Measurements from ENCODE around the gene DTX3. TPM values are rescaled to one million over a fixed set of nuclear protein-coding genes. Genes with fewer than 3 reads are reported as not detected.

The DTX3 gene
- total and polyA plus RNA-seq, 2 of the 13 experiments (the other 11 are each of a cell fraction or from before 2014, with no cell fraction given): 9.0 to 27.2 TPM

DNA sequence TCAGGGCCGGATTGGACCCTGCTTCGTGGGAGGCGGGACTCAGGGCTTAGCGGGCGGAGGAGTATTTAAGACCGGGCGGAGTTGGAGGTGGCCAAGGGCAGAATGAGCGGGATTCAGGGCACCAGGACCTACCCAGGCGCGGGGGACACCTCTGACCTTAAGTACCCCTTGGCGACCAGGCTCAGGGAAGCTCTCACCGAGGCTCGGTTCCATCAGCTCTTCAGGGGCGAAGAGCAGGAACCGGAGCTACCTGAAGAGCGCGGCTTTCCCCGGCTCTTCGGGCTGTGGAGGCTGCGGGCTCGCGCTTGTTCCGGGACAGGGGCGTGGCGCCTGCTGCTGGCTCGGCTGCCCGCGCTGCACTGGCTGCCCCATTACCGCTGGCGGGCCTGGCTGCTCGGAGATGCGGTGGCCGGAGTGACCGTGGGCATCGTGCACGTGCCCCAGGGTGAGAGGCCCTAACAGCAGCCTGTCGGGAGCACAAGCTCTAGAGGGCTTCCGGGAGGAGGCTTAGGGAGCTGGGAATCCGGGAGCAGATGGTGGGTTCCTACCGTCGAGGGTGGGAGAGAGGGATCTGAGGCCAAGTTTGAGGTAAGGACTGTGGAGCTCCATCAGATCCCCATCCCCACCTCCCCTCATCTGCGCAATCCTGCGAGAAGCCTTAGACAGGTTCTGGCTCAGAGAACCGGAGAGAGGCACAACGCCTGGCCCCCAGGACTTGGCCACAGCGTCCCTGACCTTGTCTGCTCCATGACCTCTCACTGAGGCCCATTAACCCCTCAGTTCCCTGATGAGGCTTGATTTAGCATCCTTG, 15.0 kb downstream of the DTX3 start (continued):
- TF ChIP-seq, protein P1, sequence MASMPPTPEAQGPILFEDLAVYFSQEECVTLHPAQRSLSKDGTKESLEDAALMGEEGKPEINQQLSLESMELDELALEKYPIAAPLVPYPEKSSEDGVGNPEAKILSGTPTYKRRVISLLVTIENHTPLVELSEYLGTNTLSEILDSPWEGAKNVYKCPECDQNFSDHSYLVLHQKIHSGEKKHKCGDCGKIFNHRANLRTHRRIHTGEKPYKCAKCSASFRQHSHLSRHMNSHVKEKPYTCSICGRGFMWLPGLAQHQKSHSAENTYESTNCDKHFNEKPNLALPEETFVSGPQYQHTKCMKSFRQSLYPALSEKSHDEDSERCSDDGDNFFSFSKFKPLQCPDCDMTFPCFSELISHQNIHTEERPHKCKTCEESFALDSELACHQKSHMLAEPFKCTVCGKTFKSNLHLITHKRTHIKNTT (CRISPR knock-in tag; IDR thresholded peaks at IDR 0.05): no peak
- TF ChIP-seq HNF4G (IDR thresholded peaks at IDR 0.05; ENCODE audit: borderline replicate concordance, low read depth, low read length) (no peak), HNF4G (CRISPR knock-in tag; IDR thresholded peaks at IDR 0.05; ENCODE audit: borderline replicate concordance, low read depth) (0 out of 2 replicates have a peak, but pooled peaks have one; percentile 33), RARA (CRISPR knock-in tag; IDR thresholded peaks at IDR 0.05) (no peak), ZNF572 (CRISPR knock-in tag; IDR thresholded peaks at IDR 0.05) (no peak), ZNF615 (CRISPR knock-in tag; IDR thresholded peaks at IDR 0.05; ENCODE audit: borderline replicate concordance) (no peak), ZBTB7B (CRISPR knock-in tag; IDR thresholded peaks at IDR 0.05) (0 out of 2 replicates have a peak, but pooled peaks have one; percentile 34), ZNF326 (CRISPR knock-in tag; IDR thresholded peaks at IDR 0.05; ENCODE audit: borderline replicate concordance) (no peak), GFI1 (CRISPR knock-in tag; IDR thresholded peaks at IDR 0.05; ENCODE audit: borderline replicate concordance) (no peak), TSC22D2 (CRISPR knock-in tag; IDR thresholded peaks at IDR 0.05; ENCODE audit: borderline replicate concordance) (no peak), ZNF605 (CRISPR knock-in tag; IDR thresholded peaks at IDR 0.05) (0 out of 2 replicates have a peak, but pooled peaks have one; percentile 59), ARID2 (CRISPR knock-in tag; IDR thresholded peaks at IDR 0.05; ENCODE audit: borderline replicate concordance) (no peak), KDM6A (CRISPR knock-in tag; IDR thresholded peaks at IDR 0.05; ENCODE audit: low read depth) (no peak), TBX3 (IDR thresholded peaks at IDR 0.05; ENCODE audit: borderline replicate concordance) (no peak), ZNF746 (CRISPR knock-in tag; IDR thresholded peaks at IDR 0.05) (no peak)
- TF ChIP-seq, protein P2, sequence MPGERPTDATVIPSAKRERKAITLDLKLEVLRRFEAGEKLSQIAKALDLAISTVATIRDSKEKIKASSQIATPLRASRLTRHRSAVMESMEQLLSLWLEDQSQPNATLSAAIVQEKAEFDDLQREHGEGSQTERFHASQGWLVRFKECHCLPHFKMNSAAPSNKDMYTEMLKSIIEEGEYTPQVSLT (CRISPR knock-in tag; IDR thresholded peaks at IDR 0.05; ENCODE audit: borderline replicate concordance, low read depth): no peak
- TF ChIP-seq, protein P3, sequence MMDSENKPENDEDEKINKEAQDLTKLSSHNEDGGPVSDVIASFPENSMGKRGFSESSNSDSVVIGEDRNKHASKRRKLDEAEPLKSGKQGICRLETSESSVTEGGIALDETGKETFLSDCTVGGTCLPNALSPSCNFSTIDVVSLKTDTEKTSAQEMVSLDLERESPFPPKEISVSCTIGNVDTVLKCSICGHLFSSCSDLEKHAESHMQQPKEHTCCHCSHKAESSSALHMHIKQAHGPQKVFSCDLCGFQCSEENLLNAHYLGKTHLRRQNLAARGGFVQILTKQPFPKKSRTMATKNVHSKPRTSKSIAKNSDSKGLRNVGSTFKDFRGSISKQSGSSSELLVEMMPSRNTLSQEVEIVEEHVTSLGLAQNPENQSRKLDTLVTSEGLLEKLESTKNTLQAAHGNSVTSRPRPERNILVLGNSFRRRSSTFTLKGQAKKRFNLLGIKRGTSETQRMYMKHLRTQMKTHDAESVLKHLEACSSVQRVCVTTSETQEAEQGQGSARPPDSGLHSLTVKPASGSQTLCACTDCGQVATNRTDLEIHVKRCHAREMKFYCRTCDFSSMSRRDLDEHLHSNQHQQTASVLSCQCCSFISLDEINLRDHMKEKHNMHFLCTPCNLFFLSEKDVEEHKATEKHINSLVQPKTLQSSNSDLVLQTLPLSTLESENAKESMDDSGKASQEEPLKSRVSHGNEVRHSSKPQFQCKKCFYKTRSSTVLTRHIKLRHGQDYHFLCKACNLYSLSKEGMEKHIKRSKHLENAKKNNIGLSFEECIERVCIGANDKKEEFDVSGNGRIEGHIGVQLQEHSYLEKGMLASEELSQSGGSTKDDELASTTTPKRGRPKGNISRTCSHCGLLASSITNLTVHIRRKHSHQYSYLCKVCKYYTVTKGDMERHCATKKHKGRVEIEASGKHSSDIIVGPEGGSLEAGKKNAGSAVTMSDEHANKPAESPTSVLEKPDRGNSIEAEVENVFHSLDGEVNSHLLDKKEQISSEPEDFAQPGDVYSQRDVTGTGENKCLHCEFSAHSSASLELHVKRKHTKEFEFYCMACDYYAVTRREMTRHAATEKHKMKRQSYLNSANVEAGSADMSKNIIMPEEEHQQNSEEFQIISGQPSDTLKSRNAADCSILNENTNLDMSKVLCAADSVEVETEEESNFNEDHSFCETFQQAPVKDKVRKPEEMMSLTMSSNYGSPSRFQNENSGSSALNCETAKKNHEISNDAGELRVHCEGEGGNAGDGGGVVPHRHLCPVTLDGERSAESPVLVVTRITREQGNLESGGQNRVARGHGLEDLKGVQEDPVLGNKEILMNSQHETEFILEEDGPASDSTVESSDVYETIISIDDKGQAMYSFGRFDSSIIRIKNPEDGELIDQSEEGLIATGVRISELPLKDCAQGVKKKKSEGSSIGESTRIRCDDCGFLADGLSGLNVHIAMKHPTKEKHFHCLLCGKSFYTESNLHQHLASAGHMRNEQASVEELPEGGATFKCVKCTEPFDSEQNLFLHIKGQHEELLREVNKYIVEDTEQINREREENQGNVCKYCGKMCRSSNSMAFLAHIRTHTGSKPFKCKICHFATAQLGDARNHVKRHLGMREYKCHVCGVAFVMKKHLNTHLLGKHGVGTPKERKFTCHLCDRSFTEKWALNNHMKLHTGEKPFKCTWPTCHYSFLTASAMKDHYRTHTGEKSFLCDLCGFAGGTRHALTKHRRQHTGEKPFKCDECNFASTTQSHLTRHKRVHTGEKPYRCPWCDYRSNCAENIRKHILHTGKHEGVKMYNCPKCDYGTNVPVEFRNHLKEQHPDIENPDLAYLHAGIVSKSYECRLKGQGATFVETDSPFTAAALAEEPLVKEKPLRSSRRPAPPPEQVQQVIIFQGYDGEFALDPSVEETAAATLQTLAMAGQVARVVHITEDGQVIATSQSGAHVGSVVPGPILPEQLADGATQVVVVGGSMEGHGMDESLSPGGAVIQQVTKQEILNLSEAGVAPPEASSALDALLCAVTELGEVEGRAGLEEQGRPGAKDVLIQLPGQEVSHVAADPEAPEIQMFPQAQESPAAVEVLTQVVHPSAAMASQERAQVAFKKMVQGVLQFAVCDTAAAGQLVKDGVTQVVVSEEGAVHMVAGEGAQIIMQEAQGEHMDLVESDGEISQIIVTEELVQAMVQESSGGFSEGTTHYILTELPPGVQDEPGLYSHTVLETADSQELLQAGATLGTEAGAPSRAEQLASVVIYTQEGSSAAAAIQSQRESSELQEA (CRISPR knock-in tag; IDR thresholded peaks at IDR 0.05; ENCODE audit: not compliant biosample characterization): no peak
- TF ChIP-seq, protein P4, sequence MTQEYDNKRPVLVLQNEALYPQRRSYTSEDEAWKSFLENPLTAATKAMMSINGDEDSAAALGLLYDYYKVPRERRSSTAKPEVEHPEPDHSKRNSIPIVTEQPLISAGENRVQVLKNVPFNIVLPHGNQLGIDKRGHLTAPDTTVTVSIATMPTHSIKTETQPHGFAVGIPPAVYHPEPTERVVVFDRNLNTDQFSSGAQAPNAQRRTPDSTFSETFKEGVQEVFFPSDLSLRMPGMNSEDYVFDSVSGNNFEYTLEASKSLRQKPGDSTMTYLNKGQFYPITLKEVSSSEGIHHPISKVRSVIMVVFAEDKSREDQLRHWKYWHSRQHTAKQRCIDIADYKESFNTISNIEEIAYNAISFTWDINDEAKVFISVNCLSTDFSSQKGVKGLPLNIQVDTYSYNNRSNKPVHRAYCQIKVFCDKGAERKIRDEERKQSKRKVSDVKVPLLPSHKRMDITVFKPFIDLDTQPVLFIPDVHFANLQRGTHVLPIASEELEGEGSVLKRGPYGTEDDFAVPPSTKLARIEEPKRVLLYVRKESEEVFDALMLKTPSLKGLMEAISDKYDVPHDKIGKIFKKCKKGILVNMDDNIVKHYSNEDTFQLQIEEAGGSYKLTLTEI (CRISPR knock-in tag; conservative IDR thresholded peaks at IDR 0.05): no peak

Measured in HepG2 (cell line).